NCI-H2227 treated with DMSO at 0.1 percent for 48 hours (cell line): ENCODE results near the gene SIK2.
A peak's percentile ranks its signal among the peaks of the same experiment; 100 is the strongest.

Experiments
- DNase-seq: peaks from one replicate; lab custom pipeline; 2025; lab: John Stamatoyannopoulos, UW

Gene SIK2

DNA sequence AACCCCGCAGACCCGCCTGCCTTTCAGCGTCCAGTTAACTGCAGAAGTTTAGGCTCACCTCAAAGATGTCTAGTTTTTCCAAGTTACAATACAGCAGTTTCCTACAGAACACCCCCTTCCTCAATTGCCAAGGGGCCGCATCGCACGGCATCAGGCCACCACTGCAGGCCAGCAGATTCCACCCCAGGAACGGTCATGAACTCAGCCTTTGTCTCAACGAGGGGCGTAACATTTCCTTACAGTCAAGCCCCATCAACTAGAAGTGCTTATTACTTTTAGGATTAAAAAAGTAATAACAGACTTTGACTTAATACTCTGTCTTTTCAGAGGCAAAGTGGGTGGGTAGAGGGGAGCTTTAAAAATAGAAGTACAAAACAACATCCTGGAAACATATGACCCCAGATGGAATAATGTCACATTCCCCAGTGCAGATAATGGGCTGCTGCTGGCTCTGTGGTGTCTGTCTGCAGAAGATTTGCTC, 127.6 kb downstream of the SIK2 start:
- peak; percentile 76 for DNase-seq

DNA sequence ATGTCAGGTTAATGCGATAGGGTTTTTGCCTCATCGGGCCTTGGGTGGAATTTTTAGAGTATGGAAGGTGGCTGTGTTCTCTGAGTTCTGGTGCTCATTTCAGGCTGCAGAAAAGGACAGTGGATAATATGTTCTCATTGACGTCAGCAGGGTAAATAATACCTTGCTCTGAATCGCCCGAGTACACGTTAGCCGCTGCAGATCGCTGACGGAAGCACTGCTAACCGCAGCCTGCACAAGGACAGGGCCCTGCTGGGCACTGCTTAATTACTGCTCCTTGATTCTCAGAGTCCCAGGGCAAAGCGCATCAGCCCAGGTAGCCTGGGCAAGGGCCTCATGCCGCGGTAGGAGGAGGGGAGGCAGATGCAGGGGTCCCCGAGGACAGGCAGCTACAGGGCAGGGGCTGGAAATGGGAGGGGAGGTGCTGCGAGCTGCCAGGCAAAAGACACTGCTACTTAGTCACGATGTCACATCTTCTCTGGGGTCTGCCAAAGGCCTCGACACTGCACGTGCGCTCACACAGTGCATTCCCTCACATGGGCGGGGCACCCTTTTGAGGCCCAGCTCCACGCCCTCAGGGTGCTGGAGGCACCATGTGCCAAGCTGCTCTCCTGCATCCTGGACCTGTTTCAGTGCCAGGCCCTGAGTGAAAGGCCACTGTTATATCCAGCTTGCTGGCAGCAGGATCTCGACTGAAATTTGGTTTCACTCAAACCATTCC, 128.8 kb downstream of the SIK2 start:
- DNase-seq: peak; percentile 48

DNA sequence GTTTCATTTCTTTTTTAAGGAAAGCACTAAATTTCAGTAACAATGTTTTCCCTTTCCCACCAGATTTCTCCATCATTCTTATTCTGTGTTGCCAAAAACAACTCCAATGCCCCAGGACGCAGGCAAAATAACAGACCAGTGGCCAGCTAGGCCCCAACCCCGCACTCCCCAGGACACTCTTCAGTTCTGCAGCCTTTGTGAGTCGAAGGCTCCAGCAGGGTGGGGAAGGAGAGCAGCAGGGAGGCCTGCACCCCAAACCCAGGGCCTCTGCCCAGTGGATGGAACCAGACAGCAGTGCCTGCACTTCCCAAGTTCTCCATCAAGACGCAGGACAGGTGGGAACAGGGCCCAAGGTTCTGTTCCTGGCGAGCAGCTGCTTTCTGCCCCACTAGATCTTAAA, 129.6 kb downstream of the SIK2 start:
- DNase-seq: no peak

DNA sequence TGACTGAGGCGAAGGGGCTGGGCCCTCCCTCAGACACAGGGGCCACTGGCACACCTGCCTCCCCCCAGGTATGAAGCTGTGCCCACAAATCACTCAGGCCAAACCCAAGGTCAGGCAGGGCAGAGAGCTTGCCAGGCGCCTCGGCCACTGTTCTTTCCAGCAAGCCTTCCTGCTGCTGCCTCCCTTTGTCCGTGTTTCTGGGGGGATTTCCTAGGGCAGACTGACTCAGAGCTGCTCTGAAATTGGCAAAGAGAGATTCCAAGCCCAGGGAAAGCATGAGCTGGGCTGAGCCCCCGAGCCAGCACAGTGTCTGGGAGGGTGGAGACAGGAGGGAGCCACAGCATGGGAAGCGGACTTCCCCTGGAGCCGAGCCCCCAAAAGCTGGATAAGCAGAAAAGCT, 130.8 kb downstream of the SIK2 start:
- DNase-seq: no peak

DNA sequence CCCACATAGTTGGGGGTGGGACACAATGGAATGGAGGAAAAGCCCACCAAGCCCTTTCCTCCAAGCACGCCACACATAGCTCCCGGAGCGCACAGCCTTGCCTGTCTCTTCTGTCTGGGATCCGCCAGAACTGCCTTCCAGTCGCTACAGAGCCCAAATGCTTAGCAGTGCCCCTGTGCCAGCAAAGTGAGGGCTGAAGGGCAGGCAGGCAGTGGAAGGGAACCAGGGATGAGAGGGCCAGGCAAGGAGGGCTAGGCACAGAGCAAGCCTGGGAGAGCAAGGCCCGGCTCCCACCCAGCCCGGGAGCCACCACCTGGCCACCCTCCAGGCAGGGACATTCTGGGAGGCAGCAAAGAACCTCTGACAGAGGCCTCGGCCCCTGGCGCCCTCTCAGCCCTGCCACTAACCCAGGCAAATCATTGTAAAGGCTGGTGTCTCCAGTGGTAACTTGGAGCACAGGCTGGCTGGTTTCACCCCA, 131.4 kb downstream of the SIK2 start:
- no peak for DNase-seq

DNA sequence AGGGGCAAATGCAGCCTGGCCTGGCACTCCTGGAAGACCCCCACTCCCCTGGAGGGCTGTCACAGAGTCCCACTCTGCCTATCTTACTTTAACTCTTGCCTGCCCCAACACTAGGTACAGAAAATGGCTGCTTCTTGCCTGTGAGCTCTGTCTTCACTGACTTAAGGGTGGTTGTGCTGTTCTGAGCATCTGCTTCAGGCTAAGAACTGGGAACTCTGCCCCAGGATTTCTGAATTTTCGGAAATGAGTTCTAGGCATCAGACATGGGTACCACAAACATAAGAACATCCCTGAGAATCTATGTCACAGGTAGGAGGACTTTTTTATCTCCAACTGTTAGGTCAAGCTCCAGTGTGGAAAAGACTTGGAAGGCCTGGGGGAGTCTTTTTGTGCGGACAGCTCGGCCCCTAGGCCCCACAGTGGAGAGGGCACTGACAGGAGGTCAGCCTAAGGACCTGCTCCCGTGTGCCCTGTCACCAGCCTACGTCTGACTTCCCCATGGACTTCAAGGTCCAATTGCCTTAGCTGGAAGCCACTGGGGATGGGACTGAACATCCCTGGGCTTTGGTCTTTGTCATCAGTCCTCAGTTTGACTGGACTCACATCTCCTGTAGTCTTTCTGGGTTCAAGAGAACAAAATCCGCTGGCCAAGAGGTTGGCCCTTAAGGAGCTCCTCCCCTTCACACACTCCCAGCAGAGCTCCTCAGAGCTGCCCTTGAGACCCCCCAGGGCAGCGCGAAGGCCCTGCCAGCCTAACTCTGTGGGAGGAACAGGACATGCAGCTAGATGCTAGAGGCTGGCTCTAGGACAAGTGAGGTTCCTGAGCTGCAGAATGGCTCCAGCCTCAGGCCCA, 132.1 kb downstream of the SIK2 start:
- DNase-seq: no peak

DNA sequence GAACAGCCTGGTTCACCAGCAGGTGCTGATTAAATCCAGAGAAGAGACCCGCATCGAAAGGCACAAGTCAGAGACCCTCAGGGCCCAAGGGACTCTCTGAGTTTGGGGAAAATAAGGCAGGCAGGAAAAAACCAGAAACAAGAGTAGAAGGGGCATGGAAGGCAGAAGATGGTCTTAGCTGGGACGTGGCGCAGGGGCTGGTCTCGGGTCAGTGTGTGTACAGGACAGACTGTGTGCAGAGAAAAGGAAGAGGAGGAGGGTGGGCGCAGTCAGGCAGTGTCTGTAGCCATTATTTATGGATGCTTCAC, 132.7 kb downstream of the SIK2 start:
- no peak for DNase-seq

DNA sequence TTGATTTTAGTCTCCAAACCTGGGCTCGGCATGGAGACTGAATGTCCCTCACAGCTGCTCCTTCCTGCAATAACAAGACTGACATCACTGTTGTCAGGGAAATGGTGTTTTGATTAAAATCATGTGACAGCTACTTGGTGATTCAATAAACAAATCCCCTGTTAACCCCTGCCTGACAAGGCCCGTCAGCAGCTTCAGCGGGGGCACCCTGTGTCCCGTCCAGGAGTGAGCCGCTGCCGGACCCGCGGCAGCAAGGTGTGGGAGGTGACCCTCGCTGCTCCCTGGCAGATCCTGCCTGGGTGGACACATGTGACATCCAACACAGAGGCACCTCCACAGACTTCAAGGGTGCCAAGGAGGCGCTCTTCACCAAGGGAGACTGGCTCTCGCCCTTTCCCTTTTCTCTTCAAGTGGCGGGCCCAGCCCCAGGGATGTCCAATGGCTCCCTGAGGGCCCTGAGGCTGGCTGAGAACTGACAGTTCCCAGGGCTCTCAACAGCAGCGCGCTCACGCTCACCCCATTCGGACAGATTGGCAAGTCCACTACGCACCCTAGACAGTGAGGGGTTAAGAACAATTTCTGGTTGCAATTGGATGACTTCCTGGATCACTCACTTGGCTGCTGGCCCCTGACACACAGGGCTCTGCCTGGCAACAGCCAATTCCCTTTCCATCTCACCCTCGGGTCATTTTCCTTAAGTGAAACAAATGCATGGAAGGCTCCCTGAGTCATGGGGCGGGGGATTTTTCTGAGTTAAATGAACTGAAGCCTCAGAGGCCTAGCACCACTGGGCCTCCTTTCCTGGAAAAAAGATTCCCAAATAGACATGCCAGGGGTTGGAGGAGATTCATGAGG, 133.2 kb downstream of the SIK2 start:
- peak; percentile 35 for DNase-seq

DNA sequence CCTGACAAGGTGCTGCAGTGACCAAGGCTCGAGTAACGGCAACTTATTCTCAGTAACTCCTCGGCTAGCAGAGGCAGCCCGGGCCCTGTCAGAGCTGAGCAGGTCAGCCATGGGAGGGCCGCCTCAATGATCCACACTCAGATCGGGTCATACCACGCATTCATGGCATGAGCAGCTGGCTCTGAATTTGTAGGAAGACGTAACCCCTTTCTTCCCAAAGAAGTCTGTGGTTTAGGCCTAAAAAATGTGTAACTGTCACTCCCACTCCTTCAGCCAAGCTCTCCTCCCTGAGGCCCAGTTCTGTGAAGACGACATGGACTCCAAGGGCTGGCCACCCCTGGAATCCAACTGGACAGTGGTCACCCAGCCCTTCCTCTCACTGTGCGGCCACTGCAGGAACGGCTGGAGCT, 133.9 kb downstream of the SIK2 start:
- no peak for DNase-seq

DNA sequence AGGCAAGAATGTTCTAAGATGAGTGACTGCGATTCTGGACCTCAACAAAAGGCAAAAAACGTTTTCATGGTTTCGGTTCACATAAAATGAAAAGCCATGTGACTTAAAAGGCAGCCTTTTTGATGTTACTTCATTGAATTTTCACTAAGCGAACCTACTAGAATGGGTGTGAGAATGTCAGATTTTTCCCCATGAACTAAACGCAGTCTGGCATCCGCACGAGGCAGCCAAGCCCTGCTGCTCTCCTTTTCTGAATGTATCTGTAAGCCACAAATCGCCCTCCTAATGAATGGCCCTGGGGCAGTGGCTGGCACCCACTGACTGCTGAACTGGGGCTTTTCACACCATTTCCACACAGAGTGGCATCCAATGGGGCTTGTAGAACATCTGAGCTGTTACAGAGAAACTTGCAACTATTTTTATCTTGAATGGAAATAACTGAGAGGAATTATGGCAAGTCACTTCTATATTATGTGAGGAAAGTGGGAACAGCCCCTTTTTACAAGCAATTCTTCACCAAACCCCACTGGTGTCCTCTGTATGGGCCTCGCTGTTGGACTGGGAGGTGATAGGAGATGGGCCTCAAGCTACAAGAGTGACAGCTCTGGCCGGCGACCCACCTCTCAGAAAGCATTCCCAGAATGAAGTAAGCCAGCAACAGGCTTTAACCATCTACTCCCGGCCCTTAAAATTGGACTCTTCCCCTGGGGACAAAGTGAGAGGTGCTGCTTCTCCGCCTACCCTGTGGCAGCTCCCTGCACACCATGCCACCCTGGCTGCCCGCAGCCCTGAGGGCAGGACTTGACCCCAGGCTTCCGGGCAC, 134.6 kb downstream of the SIK2 start:
- no peak for DNase-seq

DNA sequence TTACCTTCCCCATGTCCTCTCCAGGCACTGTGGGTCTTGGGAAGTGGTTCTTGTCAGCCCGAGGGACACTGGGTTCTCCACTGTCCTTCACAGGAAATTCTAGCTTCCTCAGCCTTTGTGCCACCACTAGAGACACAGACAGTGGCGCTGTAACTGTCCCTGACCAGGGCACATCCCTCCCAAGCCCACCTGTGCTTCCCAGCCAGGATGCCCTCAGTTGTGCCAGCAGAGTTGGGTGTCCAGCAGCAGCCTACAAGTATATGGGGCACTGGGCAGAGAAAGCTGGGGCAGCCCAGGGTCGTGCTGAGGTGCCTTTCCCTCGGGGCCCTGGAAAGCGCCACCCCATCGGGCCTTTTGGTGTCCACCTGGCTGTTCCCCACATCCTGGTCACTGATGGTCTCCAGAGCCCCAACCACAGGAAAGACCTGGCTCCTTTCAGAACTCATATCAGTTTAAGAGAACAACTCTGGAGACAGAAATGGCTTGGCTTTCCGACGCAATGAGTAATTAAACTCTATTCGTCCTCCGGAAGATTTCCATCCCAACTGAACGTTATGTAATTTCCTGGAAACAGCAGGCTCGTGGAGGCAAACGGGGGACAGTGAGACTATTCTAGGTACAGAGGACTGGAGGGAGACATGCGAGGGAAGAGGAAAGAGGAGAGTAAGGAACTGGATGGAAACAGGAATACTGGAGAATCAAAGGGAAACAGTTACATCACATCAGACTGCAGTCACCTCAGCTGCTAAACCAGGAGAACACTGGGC, 135.4 kb downstream of the SIK2 start:
- no peak for DNase-seq

DNA sequence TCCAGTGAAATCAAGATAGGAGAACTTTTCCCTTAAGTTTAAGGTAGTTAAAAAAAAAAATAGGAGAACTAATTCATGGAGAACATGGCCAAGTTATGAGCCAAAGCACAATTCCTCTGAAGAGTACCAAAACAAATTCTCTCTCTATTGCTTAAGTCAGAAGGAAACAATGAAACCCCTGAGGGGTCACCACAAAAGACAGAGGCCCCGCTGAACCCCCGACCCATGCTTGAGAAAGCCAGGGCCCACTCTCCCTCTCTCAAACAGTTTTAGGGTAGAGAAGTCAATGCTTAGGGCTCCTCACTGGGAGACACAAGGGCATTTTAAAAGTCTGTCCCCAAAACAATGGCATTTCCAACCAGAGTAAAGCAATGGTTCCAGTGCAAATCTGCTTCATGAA, 137.1 kb downstream of the SIK2 start:
- no peak for DNase-seq

DNA sequence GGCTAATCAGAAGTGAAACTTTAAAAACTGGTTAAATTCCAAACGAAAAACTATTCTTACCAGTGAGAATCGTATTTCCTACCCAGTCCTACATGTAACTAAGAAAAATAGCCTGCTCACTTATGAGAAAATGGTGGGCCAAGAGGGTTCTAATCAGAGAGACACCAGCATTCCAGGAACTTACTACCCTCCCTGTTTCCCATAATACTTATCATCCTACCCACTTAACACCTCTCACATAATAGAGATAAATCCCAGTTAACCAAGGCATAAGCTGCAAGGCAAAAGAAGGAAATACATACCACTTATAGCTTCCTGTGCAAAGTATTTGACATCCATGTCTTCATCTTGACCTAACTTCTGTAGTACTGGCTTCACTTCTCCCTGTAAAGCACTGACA, 139.5 kb downstream of the SIK2 start:
- no peak for DNase-seq

DNA sequence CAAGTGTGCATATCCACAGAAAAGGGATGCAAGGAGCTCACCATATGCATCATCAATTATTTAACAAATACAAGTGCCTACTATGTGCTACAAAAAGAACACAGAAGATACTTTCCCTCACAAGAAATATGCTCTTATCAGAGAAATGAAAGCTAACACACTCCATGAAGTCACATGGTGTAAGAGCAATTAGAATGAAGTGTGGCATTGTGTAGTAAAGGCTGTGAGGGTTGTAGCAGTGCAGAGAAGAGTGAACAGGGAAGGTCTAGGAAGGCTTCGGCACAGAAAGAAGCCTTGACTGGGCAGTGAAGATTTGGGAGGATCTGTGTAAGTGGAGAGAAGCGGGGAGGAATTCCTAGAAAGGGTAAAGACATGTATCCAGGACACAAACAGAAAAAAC, 141.5 kb downstream of the SIK2 start:
- DNase-seq: no peak

DNA sequence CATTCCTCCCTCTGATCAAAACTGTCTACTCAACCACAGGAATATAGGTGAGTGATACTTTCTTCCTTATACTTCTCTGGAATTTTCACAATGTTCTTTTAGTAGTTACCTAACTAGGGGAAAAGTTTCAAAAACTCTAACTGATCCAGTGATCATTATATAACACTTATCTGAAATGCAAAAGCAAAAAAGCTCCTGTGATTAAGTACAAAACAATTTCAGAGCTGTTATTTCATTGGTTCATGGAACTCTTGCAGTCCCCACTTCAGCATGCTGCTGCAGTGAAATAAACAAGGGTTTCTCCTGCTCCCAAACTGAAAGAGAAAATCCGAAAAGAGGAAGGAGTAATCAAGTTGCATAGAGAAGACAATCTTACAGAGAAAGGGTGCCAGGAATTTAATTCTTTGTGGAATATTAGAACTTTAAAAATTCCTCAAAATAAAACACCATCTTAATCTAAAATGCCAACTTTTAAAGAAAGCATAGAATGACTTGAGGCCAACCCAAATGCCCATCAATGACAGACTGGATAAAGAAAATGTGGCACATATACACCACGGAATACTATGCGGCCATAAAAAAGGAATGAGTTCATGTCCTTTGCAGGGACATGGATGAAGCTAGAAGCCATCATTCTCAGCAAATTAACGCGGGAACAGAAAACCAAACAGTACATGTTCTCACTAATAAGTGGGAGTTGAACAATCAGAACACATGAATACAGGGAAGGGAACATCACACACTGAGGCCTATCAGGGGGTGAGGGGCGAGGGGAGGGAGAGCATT, 143.7 kb downstream of the SIK2 start:
- no peak for DNase-seq

DNA sequence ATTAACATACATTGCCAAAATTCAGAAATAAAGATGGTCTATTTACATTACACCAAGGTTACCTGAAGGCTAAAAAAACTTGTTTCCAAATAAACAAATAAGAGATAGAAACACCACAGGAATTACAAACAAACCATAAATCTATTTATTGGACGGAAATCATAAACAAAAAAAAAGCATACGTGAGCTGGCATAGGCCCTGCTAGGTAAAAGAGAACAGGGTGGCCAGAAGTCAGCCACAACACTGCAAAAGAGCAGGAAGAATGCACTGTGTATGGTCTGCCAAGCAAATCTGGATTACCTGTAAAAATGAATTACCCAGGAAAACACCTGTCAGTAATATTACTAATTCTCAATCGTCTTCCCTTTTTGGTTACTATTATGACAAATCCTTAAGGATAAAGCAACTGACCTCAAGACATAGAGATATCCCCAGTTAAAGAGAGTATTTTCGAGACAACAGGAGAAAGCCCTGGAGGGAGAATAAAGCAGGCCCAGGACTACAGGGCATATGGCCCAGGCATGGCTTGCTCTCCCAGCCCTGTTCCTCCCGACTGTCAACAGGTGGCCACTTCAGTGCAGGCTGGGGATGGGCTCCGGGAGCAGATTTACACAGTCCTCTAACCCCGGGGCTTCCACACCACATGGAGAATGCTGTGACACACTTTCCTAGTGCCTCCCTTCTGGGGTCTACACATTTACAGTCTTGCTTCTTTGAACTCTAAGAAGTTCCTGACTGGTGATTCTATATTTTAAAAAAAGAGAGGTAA, 146.0 kb downstream of the SIK2 start:
- DNase-seq: no peak

DNA sequence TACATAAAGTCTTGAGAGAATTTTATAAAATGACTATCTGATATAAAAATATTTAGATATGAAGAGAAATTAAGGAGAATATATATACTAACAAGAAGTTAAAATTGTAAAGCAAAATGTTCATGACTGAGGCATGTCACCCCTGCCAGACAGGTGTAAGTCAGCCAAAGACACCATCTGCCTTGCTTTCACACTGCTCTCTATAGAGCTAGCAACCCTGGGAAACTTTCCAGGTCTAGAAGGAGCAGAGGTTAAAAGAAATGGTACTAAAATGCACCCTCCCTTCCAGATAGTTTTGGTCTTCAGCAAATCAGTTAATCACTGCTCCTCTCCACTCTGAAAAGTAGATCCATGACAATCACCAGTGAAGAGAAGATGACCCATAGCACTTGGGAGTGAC, 147.4 kb downstream of the SIK2 start:
- no peak for DNase-seq

DNA sequence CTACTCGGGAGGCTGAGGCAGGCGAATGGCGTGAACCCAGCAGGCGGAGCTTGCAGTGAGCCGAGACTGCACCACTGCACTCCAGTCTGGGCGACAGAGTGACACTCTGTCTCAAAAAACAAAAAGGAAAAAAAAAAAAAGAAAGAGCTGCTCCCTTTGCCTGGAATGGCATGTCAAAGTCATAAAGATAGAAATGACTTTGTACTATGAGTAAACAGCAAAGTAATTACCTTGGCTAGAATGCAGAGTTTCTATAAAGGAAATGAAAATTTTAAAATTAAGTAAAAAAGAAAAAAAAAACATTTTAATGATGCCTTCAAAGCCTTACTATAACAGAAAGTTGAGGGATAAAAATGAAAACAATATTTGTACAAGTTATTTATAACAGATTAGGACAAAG, 153.8 kb downstream of the SIK2 start:
- DNase-seq: no peak

DNA sequence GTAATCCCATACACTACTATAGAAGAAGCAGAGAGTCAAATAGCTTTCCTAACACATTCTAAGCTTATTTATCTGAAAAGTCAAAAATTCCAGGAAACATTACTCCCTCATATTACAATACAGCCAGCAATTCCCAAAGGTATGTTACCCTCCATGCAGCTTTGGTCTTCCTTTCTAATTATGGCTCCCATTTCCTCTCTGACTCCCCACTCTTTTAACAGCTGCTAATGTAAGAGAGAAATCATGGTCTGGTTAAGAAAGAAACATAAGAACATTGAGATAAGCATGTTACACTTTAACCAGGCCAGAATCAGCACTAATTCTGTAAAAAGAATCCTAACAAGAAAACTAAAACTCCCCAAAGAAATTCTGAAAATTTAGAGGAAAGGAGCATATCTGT, 157.1 kb downstream of the SIK2 start:
- no peak for DNase-seq
